ENCODE results near the gene PLSCR4. TPM values are rescaled to one million over a fixed set of nuclear protein-coding genes. Genes with fewer than 3 reads are reported as not detected.

PLSCR4 gene
- total and polyA plus RNA-seq, 2 of the 4 experiments (the other 2 are of a cell fraction): 3.8 to 4.4 TPM

DNA sequence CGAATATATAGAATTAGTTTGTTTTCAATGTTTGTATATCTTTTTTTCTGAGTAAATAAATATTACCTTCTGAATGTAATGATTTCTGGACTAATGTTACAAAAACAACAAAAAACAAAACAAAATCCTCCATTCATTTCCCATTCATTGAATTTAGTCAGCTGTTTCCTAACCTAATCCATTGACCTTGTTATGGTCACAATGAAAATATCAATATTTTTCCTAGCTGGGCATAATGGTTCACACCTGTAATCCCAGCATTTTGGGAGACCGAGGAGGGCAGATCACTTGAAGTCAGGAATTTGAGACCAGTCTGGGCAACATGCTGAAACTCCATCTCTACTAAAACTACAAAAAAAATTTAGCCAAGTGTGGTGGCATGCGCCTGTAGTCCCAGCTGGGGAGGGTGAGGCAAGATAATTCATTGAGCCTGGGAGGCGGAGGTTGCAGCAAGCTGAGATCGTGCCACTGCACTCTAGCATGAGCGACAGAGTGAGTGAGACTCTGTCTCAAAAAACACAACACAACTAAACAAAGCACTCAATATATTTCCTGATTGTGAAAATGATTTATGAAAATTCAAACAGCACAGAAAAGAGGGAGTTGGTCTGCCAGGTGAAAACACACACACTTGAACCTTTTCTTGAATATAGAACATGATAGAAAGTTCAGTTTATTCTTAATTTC, 23.0 kb upstream of the PLSCR4 start:
- H3K9ac ChIP-seq (ENCODE audit: low read depth, low read length): no peak overlapping the region

More for the DNA sequence above, 23.0 kb upstream of the PLSCR4 start:
- H2AK9ac ChIP-seq (replicated peaks; ENCODE audit: low read depth, low read length, poor library complexity): no peak overlapping the region
- H3K36me3 ChIP-seq (ENCODE audit: control insufficient read depth, insufficient read depth, low read length): no peaks in the 10 kb centered on the region
- peak overlapping the region; percentile 67; the same call in 1 of the 3 replicates for H2BK15ac ChIP-seq (ENCODE audit: low read depth, low read length)
- H4K91ac ChIP-seq (ENCODE audit: insufficient read depth, low read depth, low read length): no peak overlapping the region
- no peak overlapping the region for H3K4me2 ChIP-seq (ENCODE audit: low read depth, low read length)
- H3K79me1 ChIP-seq (ENCODE audit: low read depth in 1 of 2, low read length in 2 of 2): no peaks in the 10 kb centered on the region
- H3K14ac ChIP-seq (replicated peaks; ENCODE audit: low read depth, low read length): peak overlapping the region; percentile 92; the same call in 1 of the 2 replicates
- ChIA-PET POLR2A (ENCODE audit: unreplicated experiment) (no interaction called here), CTCF (no interaction called here)
- no peak overlapping the region for H3K4me3 ChIP-seq (ENCODE audit: insufficient read depth, low read depth, low read length)
- BruUV-seq (replicated peaks): no TSS peak
- dilution Hi-C loops (cut with HindIII; ENCODE audit: low sequenced_read_pairs, unreplicated experiment): no loop called here
- in situ Hi-C loops (cut with MboI; ENCODE audit: low sequenced_read_pairs): no loop called here
- no peak overlapping the region; the same call in 1 of the 2 replicates for H3K27ac ChIP-seq (ENCODE audit: insufficient read depth, low read length)
- H3K9me3 ChIP-seq (ENCODE audit: control insufficient read depth, insufficient read depth, low read length): no peaks in the 10 kb centered on the region
- H2BK20ac ChIP-seq (ENCODE audit: low read depth, low read length): peak overlapping the region; percentile 82; the same call in 1 of the 2 replicates
- no peak overlapping the region for H2AFZ ChIP-seq (replicated peaks; ENCODE audit: low read length, poor library complexity)
- H3K56ac ChIP-seq (ENCODE audit: extremely low read depth, insufficient read depth, low read length): no peak overlapping the region
- H3K27me3 ChIP-seq (ENCODE audit: control insufficient read depth, insufficient read depth, low read length): no peaks in the 10 kb centered on the region
- TF ChIP-seq BHLHE40 (IDR thresholded peaks at IDR 0.05; ENCODE audit: low read depth, low read length): no peak
- TF ChIP-seq CEBPB (IDR thresholded peaks at IDR 0.05; ENCODE audit: low read depth, low read length): no peak
- no peak for TF ChIP-seq CTCF (conservative IDR thresholded peaks at IDR 0.05; ENCODE audit: low read depth, low read length)
- H3K18ac ChIP-seq (ENCODE audit: low read depth, low read length): peak overlapping the region; percentile 86
- 0 out of 4 replicates have a peak overlapping the region, but pooled peaks of 1 of the 2 experiments have one; percentile 52 for H4K8ac ChIP-seq (ENCODE audit: low read depth in 2 of 2, low read length in 2 of 2)
- DNase-seq (no peak), ATAC-seq (ENCODE audit: low read depth) (no peak)
- peak overlapping the region; percentile 56 for H2BK5ac ChIP-seq (ENCODE audit: low read depth, low read length, poor library complexity, severe bottlenecking)
- peak overlapping the region; percentile 88; the same call in 1 of the 2 replicates for H2BK120ac ChIP-seq (ENCODE audit: low read depth, low read length)
- peak overlapping the region; percentile 66; the same call in 1 of the 2 replicates for H2AK5ac ChIP-seq (ENCODE audit: low read depth, low read length)
- peaks cover 3% of the 10 kb centered on the region for H3K9me1 ChIP-seq (ENCODE audit: insufficient read depth, low read length)
- intact Hi-C loops (cut with micrococcal nuclease): loop anchor here (2.0 kb wide), 1 partner anchor 45 kb away; no protein-coding TSS in a partner anchor
- H4K20me1 ChIP-seq (ENCODE audit: insufficient read depth, low read length): no peaks in the 10 kb centered on the region
- H4K5ac ChIP-seq (ENCODE audit: low read depth, low read length): no peak overlapping the region; the same call in 1 of the 2 replicates
- H3K4ac ChIP-seq (ENCODE audit: low read depth, low read length): peak overlapping the region; percentile 74; the same call in 1 of the 2 replicates
- peaks cover 4% of the 10 kb centered on the region for H3K4me1 ChIP-seq (ENCODE audit: control insufficient read depth, insufficient read depth, low read length)
- WGBS, 2 experiments (ENCODE audit: extremely low coverage in 2 of 2, insufficient read length in 1 of 2): no CpG with 5 or more reads among the region's 6 CpGs
- peak overlapping the region; percentile 18; the same call in 1 of the 2 replicates for H3K23ac ChIP-seq (ENCODE audit: low read depth, low read length)
